ENCODE data around the gene ZXDC. TPM values are rescaled to one million over a fixed set of nuclear protein-coding genes. Genes with fewer than 3 reads are reported as not detected.

The ZXDC gene
- total RNA-seq, 1 donor from 2014 or later: 26.1 TPM

DNA sequence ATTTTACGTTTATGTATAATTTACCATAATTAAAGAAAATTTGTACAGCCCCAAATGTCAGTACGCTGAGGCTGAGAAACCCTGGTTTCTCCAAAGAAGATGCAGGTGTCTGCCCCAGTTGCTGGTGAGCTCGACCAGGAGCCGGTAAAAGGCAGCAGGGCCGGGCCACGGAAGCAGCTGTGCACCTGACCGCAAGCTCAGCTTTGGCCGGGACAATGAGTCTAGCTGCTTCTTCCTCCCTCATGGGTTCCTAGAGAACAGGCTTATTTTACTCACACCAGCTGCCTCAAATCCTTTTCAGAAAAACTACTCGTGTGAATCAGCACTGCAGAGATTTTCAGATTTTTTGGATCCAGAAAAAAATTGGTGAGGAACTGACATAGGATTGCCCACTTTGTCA is 18.0 kb upstream of the ZXDC start:
- H3K27ac Mint-ChIP-seq: no peak overlapping the region
- H3K4me3 Mint-ChIP-seq (ENCODE audit: low read depth): no peak overlapping the region
- no peaks in the 10 kb centered on the region for H3K27me3 Mint-ChIP-seq (ENCODE audit: low read depth)
- peaks cover 10% of the 10 kb centered on the region for H3K4me1 Mint-ChIP-seq (ENCODE audit: low read depth)
- intact Hi-C loops (cut with micrococcal nuclease): no loop called here
- no peaks in the 10 kb centered on the region for H3K9me3 Mint-ChIP-seq
- no peaks in the 10 kb centered on the region for H3K36me3 Mint-ChIP-seq (ENCODE audit: low read depth)
- no peak for DNase-seq (ENCODE audit: low spot score)

DNA sequence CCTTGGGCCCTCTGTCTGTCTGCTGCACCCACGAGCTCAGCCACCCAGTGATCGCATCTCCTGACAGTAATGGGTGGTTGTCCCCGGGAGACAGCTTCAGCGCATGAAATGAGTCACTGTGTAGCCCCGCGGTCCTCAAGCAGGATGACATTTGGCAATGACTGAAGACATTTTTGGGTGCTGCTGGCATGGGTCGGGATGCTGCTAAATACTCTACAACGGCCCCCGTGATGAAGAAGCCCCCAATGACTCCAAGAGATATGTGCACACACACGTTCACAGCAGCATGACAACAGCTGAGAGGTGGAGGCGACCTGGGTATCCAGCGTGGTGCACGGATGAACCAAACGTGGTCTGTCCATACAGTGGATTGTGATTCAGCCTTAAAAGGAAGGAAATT is 17.4 kb upstream of the ZXDC start:
- H3K4me1 Mint-ChIP-seq (ENCODE audit: low read depth): peaks cover 10% of the 10 kb centered on the region
- intact Hi-C loops (cut with micrococcal nuclease): no loop called here
- H3K36me3 Mint-ChIP-seq (ENCODE audit: low read depth): no peaks in the 10 kb centered on the region
- DNase-seq (ENCODE audit: low spot score): no peak
- H3K27ac Mint-ChIP-seq: no peak overlapping the region
- no peaks in the 10 kb centered on the region for H3K27me3 Mint-ChIP-seq (ENCODE audit: low read depth)
- H3K4me3 Mint-ChIP-seq (ENCODE audit: low read depth): no peak overlapping the region
- H3K9me3 Mint-ChIP-seq: no peaks in the 10 kb centered on the region

DNA sequence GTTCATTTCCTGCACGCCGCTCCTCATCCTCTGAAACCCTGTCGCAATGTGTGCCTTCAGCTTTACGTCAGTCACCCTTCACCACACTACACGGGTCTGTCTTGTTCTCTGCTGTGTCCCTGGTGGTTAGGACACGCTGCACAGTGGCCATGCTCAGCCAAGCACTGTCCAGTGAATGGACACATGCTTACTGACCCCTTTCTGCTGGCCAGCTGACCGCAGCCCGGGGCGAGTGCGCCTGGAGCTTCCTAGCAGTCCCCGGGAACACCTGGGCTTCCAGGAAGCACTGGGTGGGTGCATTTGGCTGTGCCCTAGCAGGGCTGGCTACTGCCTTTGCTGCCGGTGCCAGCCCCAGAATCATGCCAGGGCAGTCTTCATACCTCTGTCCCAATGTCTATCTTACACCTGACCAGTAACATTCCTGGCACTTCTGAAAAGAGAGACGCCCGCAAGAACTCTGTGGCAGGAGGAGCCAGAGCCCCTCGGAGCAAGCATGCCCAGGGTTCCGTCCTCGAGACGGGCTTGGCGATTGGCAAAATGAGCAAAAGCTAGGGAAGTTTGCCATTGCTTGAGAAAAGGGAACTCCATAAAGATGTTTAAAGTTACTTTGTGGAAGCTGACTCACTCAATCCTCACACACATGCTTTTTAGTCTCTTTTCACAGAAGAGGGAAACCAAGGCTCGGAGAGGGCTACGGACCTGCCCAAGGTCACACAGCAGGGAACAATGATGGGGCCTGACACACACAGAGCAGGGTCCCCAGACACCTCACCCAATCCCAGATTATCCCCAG is 15.7 kb upstream of the ZXDC start:
- intact Hi-C loops (cut with micrococcal nuclease): no loop called here
- no peak for DNase-seq (ENCODE audit: low spot score)
- no peaks in the 10 kb centered on the region for H3K27me3 Mint-ChIP-seq (ENCODE audit: low read depth)
- H3K9me3 Mint-ChIP-seq: no peaks in the 10 kb centered on the region
- no peak overlapping the region for H3K4me3 Mint-ChIP-seq (ENCODE audit: low read depth)
- peaks cover 15% of the 10 kb centered on the region for H3K4me1 Mint-ChIP-seq (ENCODE audit: low read depth)
- no peaks in the 10 kb centered on the region for H3K36me3 Mint-ChIP-seq (ENCODE audit: low read depth)
- H3K27ac Mint-ChIP-seq: no peak overlapping the region

DNA sequence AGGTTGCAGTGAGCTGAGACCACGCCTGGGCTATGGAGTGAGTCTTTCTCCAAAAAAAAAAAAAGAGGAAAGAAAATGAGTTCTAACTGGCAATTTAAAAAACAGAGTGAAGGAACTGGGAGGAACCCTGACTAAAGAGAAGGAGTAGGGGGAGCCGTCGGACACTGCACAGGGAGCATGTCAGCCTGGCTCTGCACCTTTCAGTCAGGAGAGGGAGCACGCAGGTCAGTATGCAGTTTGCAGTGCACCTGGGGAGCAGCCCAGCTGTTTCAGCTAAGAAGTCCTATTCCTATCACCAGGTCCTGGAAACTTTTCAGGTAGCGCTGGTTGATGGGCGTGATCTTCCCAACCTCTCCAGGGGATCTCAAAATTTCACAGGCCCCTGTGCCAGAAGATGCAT is 14.9 kb upstream of the ZXDC start:
- no peak for DNase-seq (ENCODE audit: low spot score)
- no peak overlapping the region for H3K4me3 Mint-ChIP-seq (ENCODE audit: low read depth)
- no peak overlapping the region for H3K27ac Mint-ChIP-seq
- peaks cover 17% of the 10 kb centered on the region for H3K4me1 Mint-ChIP-seq (ENCODE audit: low read depth)
- no peaks in the 10 kb centered on the region for H3K36me3 Mint-ChIP-seq (ENCODE audit: low read depth)
- H3K9me3 Mint-ChIP-seq: no peaks in the 10 kb centered on the region
- no peaks in the 10 kb centered on the region for H3K27me3 Mint-ChIP-seq (ENCODE audit: low read depth)
- intact Hi-C loops (cut with micrococcal nuclease): no loop called here

DNA sequence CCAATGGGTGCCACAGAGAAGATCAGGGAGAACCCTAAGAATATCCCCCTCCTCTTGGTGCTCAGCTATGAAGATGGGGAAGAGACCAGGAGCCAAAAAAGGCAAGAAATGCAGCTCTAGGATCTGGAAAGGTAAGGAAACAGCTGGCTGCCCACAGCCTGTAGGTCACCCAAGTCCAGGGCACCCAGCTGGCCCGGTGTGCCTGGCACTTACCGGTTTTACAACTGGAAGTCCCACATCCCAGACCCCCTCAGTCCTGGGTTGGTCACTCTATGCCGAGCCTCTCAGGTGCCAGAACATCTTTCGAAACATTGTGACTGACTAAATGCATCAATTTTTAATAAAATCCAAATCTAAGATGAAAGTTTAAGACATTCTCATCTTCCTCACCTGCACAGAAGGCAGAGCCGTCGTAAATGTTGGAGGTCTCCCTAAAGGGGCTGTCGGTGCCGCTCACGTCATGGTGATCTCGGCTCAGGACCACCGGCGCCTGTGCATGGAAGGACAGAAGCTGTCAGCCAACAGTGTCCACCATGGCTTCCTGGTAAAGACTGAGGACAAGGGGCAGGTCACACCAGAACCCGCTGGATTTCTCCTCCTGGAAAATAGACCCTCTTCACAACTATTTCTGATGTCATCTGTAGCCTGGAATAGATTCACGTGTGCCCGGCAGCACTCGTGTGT is 13.3 kb upstream of the ZXDC start:
- peaks cover 17% of the 10 kb centered on the region for H3K4me1 Mint-ChIP-seq (ENCODE audit: low read depth)
- no peaks in the 10 kb centered on the region for H3K9me3 Mint-ChIP-seq
- no peaks in the 10 kb centered on the region for H3K27me3 Mint-ChIP-seq (ENCODE audit: low read depth)
- H3K4me3 Mint-ChIP-seq (ENCODE audit: low read depth): no peak overlapping the region
- no peak overlapping the region for H3K27ac Mint-ChIP-seq
- intact Hi-C loops (cut with micrococcal nuclease): no loop called here
- no peak for DNase-seq (ENCODE audit: low spot score)
- H3K36me3 Mint-ChIP-seq (ENCODE audit: low read depth): no peaks in the 10 kb centered on the region

DNA sequence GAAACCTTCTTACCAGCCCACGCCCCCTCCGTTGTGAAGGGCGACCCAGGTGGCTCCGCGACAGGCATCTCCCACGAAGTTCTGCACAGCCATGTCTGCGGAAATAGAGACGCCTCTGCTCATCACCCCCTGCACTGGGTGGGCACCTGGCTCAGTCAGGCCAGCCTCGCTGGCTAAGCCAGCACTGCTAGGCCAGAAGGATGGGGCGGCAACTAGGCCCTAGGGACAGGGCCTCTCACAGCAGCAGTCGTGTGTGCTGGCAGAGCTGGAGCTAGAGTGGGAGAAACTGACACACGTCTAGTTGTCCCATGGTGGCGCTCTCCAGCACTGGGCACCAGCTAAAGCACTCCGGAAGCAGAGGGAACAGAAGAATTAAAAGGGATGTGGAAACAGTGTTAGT is 12.5 kb upstream of the ZXDC start:
- intact Hi-C loops (cut with micrococcal nuclease): no loop called here
- no peak overlapping the region for H3K4me3 Mint-ChIP-seq (ENCODE audit: low read depth)
- no peaks in the 10 kb centered on the region for H3K27me3 Mint-ChIP-seq (ENCODE audit: low read depth)
- no peaks in the 10 kb centered on the region for H3K9me3 Mint-ChIP-seq
- no peak for DNase-seq (ENCODE audit: low spot score)
- no peaks in the 10 kb centered on the region for H3K36me3 Mint-ChIP-seq (ENCODE audit: low read depth)
- H3K27ac Mint-ChIP-seq: no peak overlapping the region
- H3K4me1 Mint-ChIP-seq (ENCODE audit: low read depth): peaks cover 14% of the 10 kb centered on the region

DNA sequence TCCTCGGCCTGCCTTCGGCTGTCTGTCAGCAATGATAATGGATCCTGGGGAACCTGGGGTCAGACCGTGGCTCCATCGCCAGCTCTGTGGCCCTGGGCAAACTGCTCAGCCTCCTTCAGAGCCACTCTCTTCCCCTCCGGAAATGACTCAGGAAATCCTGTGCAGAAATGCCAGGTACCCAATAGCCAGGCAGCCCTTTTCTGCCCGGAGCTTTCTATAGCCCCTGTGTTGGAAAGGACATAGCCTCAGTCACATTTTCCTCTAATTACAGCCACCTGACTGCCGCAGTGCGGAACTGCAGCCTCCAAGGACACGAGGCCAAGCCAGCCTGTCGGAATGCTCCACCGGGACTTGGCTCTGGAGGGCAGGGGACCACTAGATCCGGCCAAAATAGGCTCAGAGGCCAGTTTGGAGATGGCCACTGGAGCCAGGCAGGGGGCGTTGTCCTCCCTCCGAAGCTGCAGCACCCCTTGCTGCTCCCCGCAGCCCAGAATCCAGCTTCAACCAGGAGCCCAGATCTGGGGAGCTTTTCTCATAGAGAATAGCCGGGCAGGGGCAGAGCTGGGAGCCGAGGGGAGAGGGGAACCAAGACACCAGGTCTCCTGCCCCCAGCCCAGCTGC is 11.6 kb upstream of the ZXDC start:
- peak overlapping the region; percentile 82 for H3K27ac Mint-ChIP-seq
- DNase-seq (ENCODE audit: low spot score): no peak
- peaks cover 11% of the 10 kb centered on the region for H3K4me1 Mint-ChIP-seq (ENCODE audit: low read depth)
- no peak overlapping the region for H3K4me3 Mint-ChIP-seq (ENCODE audit: low read depth)
- H3K9me3 Mint-ChIP-seq: no peaks in the 10 kb centered on the region
- no peaks in the 10 kb centered on the region for H3K27me3 Mint-ChIP-seq (ENCODE audit: low read depth)
- intact Hi-C loops (cut with micrococcal nuclease): no loop called here
- H3K36me3 Mint-ChIP-seq (ENCODE audit: low read depth): no peaks in the 10 kb centered on the region

DNA sequence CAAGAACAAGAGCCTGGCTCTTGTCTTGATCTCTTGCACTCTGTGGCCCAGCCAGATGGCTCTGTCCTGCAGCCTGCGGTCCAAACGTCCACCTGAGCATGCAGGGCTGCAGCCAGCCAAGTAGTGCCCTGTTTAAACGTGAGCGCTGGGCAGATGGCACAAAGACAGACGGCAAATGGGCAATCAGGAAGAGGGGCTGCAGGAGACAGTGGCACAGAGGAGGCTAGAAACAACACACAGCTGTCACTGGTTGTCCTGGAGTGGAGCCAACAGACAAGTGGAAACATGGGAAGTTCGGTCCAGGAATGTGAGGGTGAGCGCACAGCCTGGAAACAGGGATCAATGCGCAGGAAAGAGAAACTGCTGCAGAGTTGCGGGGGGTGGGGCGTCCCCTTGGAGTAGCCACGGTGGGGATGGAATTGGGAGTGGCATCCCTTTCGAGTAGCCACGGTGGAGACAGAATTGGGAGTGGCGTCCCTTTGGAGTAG is 10.7 kb upstream of the ZXDC start:
- peak overlapping the region; percentile 35 for H3K27ac Mint-ChIP-seq

DNA sequence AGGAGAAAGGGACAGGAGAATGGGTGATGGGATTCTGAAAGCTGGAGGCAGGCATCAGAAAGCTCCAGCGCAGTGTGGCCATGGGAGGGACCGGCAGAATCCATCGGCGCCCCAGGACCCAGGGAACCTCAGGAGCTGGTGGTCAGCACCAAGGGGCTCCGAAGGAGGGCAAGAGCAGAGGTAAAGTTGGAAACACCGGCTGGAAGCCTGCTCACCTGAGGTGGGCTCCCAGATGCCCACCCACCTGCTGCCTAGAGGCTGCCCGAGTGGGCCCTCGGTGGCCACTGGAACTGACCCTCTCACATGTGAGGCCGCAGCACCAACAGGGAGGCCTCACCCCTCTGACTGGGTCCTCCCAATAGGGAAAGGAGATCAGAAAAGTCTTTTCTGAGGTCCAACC is 10.3 kb upstream of the ZXDC start:
- no peaks in the 10 kb centered on the region for H3K36me3 Mint-ChIP-seq (ENCODE audit: low read depth)
- no peaks in the 10 kb centered on the region for H3K27me3 Mint-ChIP-seq (ENCODE audit: low read depth)
- no peak overlapping the region for H3K4me3 Mint-ChIP-seq (ENCODE audit: low read depth)
- no peak for DNase-seq (ENCODE audit: low spot score)
- intact Hi-C loops (cut with micrococcal nuclease): no loop called here
- no peaks in the 10 kb centered on the region for H3K9me3 Mint-ChIP-seq
- no peak overlapping the region for H3K27ac Mint-ChIP-seq
- peaks cover 11% of the 10 kb centered on the region for H3K4me1 Mint-ChIP-seq (ENCODE audit: low read depth)

More for the DNA sequence above, 10.7 kb upstream of the ZXDC start:
- Mint-ChIP-seq H3K4me1 (ENCODE audit: low read depth) (peaks cover 11% of the 10 kb centered on the region), H3K27me3 (ENCODE audit: low read depth) (no peaks in the 10 kb centered on the region), H3K4me3 (ENCODE audit: low read depth) (no peak overlapping the region), H3K9me3 (no peaks in the 10 kb centered on the region), H3K36me3 (ENCODE audit: low read depth) (no peaks in the 10 kb centered on the region)
- intact Hi-C loops (cut with micrococcal nuclease): no loop called here
- DNase-seq (ENCODE audit: low spot score): no peak

DNA sequence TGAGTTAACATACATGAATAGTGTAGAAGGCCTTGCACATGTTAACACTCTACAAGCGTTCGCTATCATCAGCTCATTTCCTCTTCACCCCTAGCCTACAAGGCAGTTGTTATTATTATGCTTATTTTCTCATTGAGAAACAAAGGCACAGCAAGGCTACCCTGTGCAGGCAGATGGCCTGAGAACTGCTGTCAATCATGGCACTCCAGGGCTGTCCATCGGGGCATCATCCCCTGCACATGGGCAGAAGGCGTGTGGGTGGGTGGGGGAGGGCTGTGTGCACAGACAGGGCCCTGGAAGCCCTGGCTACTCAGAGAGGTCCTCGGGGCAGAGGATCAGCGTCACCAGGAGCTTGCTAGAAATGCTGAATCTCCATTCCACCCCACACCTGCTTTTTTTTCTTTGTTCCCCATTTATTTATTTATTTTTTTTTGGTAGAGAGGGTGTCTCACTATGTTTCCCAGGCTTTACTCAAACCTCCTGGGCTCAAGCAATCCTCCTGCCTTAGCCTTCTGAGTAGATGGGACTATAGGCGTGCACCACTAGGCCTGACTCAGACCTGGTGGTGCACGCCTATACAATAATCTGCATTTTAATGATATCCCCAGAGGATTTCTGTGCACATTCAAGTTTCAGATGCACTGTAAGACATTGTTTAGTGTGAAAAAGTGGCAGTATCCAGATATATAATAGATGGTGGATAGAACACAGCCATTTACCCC is 9.6 kb upstream of the ZXDC start:
- no peaks in the 10 kb centered on the region for H3K36me3 Mint-ChIP-seq (ENCODE audit: low read depth)
- H3K4me3 Mint-ChIP-seq (ENCODE audit: low read depth): no peak overlapping the region
- intact Hi-C loops (cut with micrococcal nuclease): no loop called here
- peaks cover 11% of the 10 kb centered on the region for H3K4me1 Mint-ChIP-seq (ENCODE audit: low read depth)
- no peaks in the 10 kb centered on the region for H3K27me3 Mint-ChIP-seq (ENCODE audit: low read depth)
- no peak for DNase-seq (ENCODE audit: low spot score)
- H3K27ac Mint-ChIP-seq: no peak overlapping the region
- H3K9me3 Mint-ChIP-seq: no peaks in the 10 kb centered on the region

DNA sequence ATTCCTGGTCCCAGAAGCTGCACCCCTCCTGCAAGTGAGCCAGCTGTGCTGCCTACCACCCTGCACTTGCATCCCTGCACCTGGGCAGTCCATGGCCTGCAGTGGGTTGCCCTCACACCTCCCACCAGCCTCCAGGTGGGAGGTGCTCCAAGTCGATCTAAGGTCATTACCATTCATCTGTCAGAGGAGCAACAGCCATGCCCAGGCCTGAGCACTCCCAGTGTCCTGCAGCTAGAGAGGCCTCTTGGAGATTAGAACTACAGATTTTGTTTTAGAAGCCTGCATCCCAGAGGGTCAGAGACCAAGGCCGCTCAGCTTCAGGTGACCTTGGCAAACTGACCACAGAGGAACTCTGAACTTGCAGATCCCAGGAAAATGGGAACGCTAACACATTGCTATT is 9.0 kb upstream of the ZXDC start:
- intact Hi-C loops (cut with micrococcal nuclease): no loop called here
- no peaks in the 10 kb centered on the region for H3K9me3 Mint-ChIP-seq
- H3K27ac Mint-ChIP-seq: no peak overlapping the region
- no peak overlapping the region for H3K4me3 Mint-ChIP-seq (ENCODE audit: low read depth)
- H3K27me3 Mint-ChIP-seq (ENCODE audit: low read depth): no peaks in the 10 kb centered on the region
- no peaks in the 10 kb centered on the region for H3K36me3 Mint-ChIP-seq (ENCODE audit: low read depth)
- no peak for DNase-seq (ENCODE audit: low spot score)
- peaks cover 11% of the 10 kb centered on the region for H3K4me1 Mint-ChIP-seq (ENCODE audit: low read depth)

DNA sequence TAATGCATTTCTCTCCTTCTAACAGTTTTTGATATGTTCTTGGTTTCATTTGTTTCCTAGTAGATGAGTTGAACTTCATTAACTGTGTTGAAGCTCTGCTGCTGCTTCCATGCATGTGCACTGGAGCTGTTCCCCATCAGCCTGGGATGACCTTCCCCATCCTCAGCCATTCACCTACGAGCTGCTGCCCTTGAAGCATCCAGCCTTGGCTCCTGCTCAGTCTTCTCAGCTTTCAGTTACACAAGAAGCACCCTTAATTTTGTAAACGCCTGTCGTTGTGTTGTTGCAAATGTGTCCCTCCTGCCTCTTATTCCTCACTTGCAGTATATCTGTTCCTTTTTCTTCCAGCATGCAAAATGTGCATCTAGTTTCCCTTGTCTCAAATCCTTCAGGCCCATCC is 8.5 kb upstream of the ZXDC start:
- Mint-ChIP-seq H3K4me1 (ENCODE audit: low read depth) (peaks cover 11% of the 10 kb centered on the region), H3K9me3 (no peaks in the 10 kb centered on the region), H3K36me3 (ENCODE audit: low read depth) (no peaks in the 10 kb centered on the region), H3K4me3 (ENCODE audit: low read depth) (no peak overlapping the region), H3K27ac (no peak overlapping the region), H3K27me3 (ENCODE audit: low read depth) (no peaks in the 10 kb centered on the region)
- DNase-seq (ENCODE audit: low spot score): no peak
- intact Hi-C loops (cut with micrococcal nuclease): no loop called here

Measured in activated T-helper 2 cell treated with anti-CD3 and anti-CD28 coated beads, Interferon-gamma antibody, Interleukin-2, Interleukin-4, amounts not matched to agents 10 μg/mL and 5 μg/mL and 100 μg/mL, durations not matched to agents 14 hours and 24 hours and 36 hours (primary cell).